Activated naive CD4-positive, alpha-beta T cell treated with anti-CD3 and anti-CD28 coated beads, Interleukin-2, amount 10 ng/mL, durations not matched to agents 7 days and 5 days (primary cell): Measurements from ENCODE around the gene MYOM3.
A peak's percentile ranks its signal among the peaks of the same experiment; 100 is the strongest.

Source experiments
- CTCF ChIA-PET: fragments of 350-600 bp; sonication (Branson Sonifier 250); formaldehyde crosslinking; loops from one replicate; lab custom pipeline; 2021; ENCODE audit warnings: antibody characterized with exemption; lab: Charles Lee
- DNase-seq: peaks from one replicate; pipeline ENCODE4 v3.0.0-alpha.2; 2020
- H3K27ac Mint-ChIP-seq: one replicate; pipeline ENCODE4 v1.8.0; 2021; ENCODE audit warnings: mild to moderate bottlenecking, moderate library complexity, mixed read lengths
- H3K27me3 Mint-ChIP-seq: one replicate; pipeline ENCODE4 v1.8.0; 2021; ENCODE audit warnings: mild to moderate bottlenecking, mixed read lengths
- H3K36me3 Mint-ChIP-seq: one replicate; pipeline ENCODE4 v1.8.0; 2021; ENCODE audit warnings: mixed read lengths
- H3K4me1 Mint-ChIP-seq: one replicate; pipeline ENCODE4 v1.8.0; 2021; ENCODE audit warnings: mixed read lengths
- H3K4me3 Mint-ChIP-seq: one replicate; pipeline ENCODE4 v1.8.0; 2021; ENCODE audit warnings: mild to moderate bottlenecking, moderate library complexity, mixed read lengths
- H3K9me3 Mint-ChIP-seq: one replicate; pipeline ENCODE4 v1.8.0; 2021; ENCODE audit warnings: mixed read lengths

Gene MYOM3

DNA sequence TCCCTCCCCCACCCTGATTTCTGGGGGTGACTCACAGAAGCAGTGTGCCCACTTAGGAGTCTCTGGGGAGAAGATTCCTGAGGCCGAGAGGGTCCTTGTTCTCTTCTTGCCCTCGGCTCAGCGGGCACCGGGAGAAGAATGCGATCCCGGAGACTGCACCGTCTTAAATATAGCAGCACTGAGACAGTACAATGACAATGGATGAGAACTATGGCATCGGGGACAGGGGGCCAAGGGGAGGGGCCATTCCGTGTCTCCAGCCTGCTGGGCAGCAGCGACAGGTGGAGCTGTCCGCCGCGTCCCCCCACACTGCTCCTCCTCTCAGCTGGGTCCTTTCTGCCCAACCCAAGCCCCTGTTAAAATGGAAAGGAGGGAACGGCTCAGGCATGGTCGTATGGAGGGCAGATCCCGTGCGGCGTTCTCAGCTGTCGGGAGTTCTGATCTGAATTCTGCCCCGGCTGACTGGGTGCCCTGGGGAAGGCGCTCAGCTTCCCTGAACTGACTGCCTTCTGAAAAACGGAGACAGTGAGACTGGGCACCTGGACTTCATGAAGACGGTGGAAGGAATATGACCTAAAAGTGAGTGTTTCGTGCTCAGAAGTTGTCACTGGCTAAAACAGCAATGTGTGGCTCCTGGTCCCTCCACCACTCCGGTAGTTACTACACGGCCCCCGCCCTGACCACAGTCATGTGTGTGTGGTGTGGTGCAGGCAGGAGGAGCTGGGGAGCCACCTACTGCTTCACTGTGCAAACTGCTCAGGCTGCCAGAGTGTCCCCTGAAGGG lies at the start of gene MYOM3:
Gene MYOM3 (minus strand): TSS at position 140 of the 784 bp plus-strand sequence. CDS start 3,499 bp downstream, outside the sequence.
- peak; percentile 77 for DNase-seq
- no peaks in the 10 kb centered on the region for H3K9me3 Mint-ChIP-seq
- no peak within 1 kb of the TSS for H3K4me3 Mint-ChIP-seq
- H3K27ac Mint-ChIP-seq: no peak within 1 kb of the TSS
- CTCF ChIA-PET: interaction anchor here (0.6 to 2.9 kb wide), 3 partner anchors 41 to 302 kb away, joined by 3 to 15 read pairs (median 3); no protein-coding TSS in a partner anchor
- peaks cover 7% of the 10 kb centered on the region for H3K4me1 Mint-ChIP-seq
- H3K36me3 Mint-ChIP-seq: no peaks in the 10 kb centered on the region
- peaks cover 65% of the 10 kb centered on the region for H3K27me3 Mint-ChIP-seq

DNA sequence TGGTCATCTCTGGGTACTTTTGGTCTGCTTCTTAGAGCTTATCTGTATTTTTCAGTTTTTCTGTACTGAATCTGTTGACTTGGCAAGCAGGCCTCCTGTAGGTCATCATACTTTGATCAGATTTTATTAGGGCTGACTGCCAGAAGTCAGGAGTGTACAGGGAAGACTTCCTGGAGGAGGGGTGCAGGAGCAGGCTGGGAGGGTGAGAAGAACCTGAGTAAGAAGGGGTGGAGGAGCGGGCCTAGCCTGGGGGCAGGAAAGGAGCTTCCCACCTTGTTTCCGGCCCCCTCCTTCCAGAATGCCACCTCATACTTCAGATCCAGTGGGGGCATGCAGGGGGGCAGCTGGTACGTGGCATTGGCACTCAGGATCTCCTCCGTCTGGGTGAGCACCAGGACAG lies 49.3 kb upstream of the MYOM3 start:
- CTCF ChIA-PET: interaction anchor here (0.5 to 1.0 kb wide), 2 partner anchors 11 to 234 kb away, joined by 3 to 7 read pairs; no protein-coding TSS in a partner anchor
- H3K9me3 Mint-ChIP-seq: no peaks in the 10 kb centered on the region
- no peak overlapping the region for H3K27ac Mint-ChIP-seq
- H3K4me1 Mint-ChIP-seq: no peaks in the 10 kb centered on the region
- DNase-seq: no peak
- H3K27me3 Mint-ChIP-seq: no peaks in the 10 kb centered on the region
- H3K4me3 Mint-ChIP-seq: no peak overlapping the region
- H3K36me3 Mint-ChIP-seq: no peaks in the 10 kb centered on the region

DNA sequence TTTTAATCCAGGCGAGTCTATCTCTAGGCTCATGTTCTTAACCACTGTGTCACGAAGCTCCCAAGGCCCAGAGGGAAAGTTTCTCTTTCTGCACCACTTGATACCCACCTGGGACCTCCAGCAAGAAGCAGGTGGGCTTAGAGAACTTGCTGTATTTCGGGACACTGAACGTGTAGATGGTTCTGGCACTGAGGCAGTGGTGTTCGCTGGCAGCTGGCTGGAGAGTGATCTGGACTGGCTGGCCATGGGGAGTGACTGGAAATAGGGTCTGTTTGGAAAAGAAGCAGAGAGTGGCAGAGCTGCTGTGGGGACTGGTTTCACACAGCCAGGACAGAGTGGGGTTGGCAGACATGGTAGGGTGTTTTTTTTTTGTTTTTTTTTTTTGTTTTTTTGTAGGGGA lies 47.4 kb upstream of the MYOM3 start:
- Mint-ChIP-seq H3K27me3 (no peaks in the 10 kb centered on the region), H3K4me1 (no peaks in the 10 kb centered on the region), H3K36me3 (no peaks in the 10 kb centered on the region), H3K9me3 (no peaks in the 10 kb centered on the region), H3K27ac (no peak overlapping the region), H3K4me3 (no peak overlapping the region)
- CTCF ChIA-PET: interaction anchor here (1.3 kb wide), 1 partner anchor 12 kb away, joined by 3 read pairs; no protein-coding TSS in a partner anchor
- DNase-seq: no peak

GRCh38 chr1:24157918-24158481 lies 46.1 kb upstream of the MYOM3 start:
- Mint-ChIP-seq H3K27ac (no peak overlapping the region), H3K36me3 (no peaks in the 10 kb centered on the region)
- CTCF ChIA-PET: interaction anchor here (1.1 kb wide), 1 partner anchor 43 kb away, joined by 3 read pairs; no protein-coding TSS in a partner anchor

DNA sequence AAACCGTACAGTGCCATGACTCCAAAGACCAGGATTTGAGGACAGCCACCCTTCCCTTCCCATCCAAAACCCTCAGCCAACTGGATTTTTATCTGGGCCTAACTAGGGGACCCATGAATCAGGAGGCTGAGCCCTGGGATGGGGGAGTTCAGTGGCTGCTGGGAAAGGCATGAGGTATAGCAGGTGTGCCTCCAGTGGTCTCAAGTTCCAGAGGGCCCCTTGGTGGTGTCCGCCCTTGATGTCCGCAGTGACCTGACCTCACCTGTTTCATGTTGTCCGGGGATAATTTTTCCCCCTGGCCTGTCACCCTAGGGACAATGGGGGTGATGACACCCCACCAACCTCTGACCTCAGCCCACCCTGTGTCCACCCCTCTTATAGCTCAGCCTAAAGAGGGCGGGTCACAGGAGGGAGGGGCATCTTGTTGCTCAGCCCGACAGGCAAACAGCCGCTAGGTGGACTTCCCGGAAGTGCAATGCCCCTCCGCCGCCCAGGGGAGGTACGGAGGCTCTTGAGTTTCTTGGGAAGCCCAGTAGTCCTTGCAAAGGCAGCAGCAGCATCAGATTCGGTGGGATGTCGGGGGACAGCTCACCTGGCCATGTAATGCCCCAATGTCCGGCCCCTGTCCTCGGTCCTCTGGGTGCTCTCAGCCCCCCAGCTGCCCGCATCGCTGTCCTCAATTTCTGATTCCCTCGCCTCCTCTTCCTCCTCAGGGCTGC lies 44.8 kb upstream of the MYOM3 start:
- Mint-ChIP-seq H3K27ac (no peak overlapping the region), H3K4me3 (no peak overlapping the region), H3K36me3 (no peaks in the 10 kb centered on the region), H3K9me3 (no peaks in the 10 kb centered on the region), H3K27me3 (peaks cover 20% of the 10 kb centered on the region), H3K4me1 (no peaks in the 10 kb centered on the region)
- CTCF ChIA-PET: no interaction called here
- no peak for DNase-seq

More at GRCh38 chr1:24157918-24158481, 46.1 kb upstream of the MYOM3 start:
- DNase-seq: no peak
- H3K4me3 Mint-ChIP-seq: no peak overlapping the region
- H3K4me1 Mint-ChIP-seq: no peaks in the 10 kb centered on the region
- peaks cover 7% of the 10 kb centered on the region for H3K27me3 Mint-ChIP-seq
- H3K9me3 Mint-ChIP-seq: no peaks in the 10 kb centered on the region

DNA sequence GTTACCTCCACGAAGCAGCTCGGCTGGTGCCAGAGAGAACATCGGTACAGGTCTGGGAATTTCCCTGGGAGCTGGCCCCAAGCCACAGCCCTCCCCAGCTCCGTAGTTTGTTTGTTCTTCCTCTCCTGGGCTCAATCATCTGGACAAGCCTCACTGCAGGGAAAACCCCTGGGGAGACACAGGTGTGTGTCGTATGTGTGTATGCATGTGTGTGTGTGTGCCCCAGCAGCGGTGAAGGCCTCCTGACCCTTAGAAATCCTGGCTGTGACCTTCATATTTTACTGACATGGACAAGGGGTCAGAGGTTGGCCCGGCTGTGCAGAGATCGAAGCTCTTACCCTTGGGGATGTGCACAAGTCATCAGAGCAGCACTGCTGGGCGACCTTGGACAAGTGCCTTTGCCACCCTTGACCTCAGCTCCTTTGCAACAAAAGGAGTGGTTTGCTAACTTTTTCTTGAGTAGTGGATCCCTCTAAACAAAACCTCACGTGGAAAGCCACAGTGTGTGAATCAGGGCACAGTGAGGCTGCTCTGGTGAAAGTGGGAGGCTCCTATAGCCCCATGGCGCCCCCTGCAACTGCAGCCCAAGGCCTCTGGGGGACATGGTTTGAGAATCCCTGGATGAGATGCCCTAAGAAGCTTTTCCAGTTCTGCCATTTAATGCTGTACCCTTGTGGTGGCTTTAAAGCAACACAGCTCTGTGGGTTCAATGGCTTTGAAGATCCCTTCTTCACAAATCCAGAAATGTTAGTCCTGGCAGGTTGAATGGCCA lies 43.3 kb upstream of the MYOM3 start:
- Mint-ChIP-seq H3K9me3 (no peaks in the 10 kb centered on the region), H3K36me3 (no peaks in the 10 kb centered on the region), H3K27me3 (peaks cover 35% of the 10 kb centered on the region), H3K4me1 (peaks cover 13% of the 10 kb centered on the region), H3K4me3 (no peak overlapping the region), H3K27ac (no peak overlapping the region)
- DNase-seq: no peak
- CTCF ChIA-PET: interaction anchor here (0.6 to 1.3 kb wide), 6 partner anchors 14 to 236 kb away, joined by 3 to 4 read pairs (median 4); no protein-coding TSS in a partner anchor

DNA sequence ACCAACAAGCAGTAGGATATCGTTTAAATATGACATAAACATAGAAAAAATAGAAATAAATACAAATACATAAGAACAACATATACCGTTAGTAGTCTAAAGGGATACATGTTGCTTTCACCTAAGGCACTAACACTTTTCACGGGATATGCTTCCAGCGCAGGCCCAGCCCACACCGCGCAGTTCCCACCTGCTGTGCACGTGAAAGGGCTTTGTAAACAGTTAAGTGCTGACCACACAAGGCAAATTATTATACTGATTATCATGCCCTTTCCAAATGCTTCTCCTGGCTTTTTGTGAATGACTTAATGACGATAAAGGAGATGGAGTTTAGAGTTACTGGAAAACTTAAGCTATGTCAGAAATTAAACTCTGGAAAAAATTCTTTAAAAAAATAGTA lies 42.3 kb upstream of the MYOM3 start:
- H3K9me3 Mint-ChIP-seq: no peaks in the 10 kb centered on the region
- no peak overlapping the region for H3K27ac Mint-ChIP-seq
- H3K4me3 Mint-ChIP-seq: no peak overlapping the region
- DNase-seq: no peak
- CTCF ChIA-PET: interaction anchor here (0.6 to 1.3 kb wide), 4 partner anchors 45 to 237 kb away, joined by 3 to 4 read pairs (median 4); no protein-coding TSS in a partner anchor
- peaks cover 45% of the 10 kb centered on the region for H3K27me3 Mint-ChIP-seq
- H3K36me3 Mint-ChIP-seq: no peaks in the 10 kb centered on the region
- H3K4me1 Mint-ChIP-seq: peaks cover 19% of the 10 kb centered on the region

DNA sequence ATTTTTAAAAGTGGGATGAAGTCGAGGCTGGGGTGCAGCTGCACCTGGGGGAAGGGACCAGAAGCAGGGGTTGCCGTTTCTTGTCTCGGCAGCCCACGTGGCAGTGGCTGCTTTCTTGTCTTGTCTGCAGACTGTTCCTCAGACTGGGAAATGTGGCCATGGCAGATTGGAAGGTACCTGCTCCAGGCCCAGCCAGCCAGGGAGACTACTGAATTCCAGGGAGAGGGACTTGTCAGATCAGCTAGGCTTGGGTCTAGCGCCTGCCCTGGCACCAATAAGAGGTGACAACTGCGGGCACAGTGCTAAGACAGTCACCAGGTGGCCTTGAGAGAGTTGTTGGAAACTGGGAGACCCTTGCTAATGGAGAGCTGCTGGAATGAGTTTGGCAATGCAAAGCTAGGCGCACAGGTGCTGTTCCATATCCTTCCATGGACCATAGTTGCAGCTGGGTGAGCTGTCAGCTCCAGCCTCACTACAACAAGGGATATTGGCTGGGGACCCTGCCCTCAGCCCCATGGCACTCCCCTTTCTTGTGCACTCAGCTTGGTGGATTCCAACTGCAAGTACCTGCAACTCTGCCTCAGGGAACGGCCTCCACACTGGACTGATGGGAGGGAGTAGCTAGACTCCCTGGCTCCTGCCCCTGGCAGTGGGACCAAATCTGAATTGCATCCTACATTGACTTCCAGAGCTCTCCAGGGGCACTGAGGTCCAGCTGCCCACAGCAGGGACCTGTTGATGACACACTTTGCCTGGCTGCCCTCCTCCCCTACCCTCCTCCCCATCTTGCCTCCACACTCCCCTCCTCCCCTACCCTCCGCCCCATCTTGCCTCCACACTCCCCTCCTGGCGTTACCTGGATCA lies 40.9 kb upstream of the MYOM3 start:
- Mint-ChIP-seq H3K27me3 (peaks cover 58% of the 10 kb centered on the region), H3K36me3 (no peaks in the 10 kb centered on the region), H3K4me3 (no peak overlapping the region), H3K4me1 (peaks cover 19% of the 10 kb centered on the region), H3K27ac (no peak overlapping the region), H3K9me3 (no peaks in the 10 kb centered on the region)
- no peak for DNase-seq
- CTCF ChIA-PET: interaction anchor here (0.7 to 4.8 kb wide), 5 partner anchors 18 to 239 kb away, joined by 3 to 85 read pairs (median 3); no protein-coding TSS in a partner anchor

- CTCF ChIA-PET: interaction anchor here (0.7 to 4.8 kb wide), 13 partner anchors 10 to 537 kb away, joined by 3 to 85 read pairs (median 5); no protein-coding TSS in a partner anchor
- Mint-ChIP-seq H3K27me3 (peaks cover 65% of the 10 kb centered on the region), H3K4me3 (no peak overlapping the region)
These were observed 39.2 kb upstream of the MYOM3 start for GRCh38 chr1:24151175-24151533.

DNA sequence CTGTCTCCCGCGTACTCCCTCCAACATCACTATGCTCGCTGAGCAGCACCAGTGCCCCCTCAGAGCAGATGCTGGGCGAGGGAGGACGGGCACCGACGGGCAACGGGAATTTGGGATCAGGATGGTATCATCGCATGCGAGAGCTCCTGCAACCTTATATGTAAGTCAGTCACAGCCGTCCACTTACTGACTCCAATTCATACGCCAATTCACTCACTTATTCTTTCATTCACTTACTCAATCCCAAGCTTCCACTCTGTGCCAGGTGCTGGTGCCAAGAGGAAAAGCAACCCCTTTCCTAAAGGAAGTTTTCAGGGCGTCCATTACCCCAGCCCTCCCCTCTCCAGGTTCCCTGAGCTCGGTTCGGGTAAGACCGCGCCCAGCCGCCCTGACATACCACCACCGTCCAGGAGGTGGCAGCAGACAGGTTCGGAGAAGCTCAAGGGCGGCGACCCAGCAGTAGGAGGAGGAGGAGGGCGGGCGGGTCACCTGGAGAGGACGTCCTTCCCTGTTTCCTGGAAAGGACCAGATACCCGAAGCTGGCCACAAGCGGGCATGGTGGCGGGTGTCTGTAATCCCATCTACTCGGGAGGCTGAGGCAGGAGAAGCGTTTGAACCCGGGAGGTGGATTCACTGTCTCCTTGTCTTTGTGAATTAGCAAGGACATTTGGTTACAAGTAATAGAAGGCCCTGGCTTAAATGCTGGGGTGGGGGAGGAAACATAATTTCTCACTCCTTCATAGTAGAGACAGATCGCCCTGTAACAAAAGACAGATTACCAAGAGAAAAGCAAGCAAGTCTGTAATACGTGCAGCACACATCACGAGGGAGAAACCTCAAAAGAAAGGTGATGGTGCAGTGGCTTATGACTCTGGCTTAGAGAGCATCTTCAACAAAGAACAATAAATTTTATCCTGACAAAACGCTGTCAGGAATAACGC lies 38.6 kb upstream of the MYOM3 start:
- Mint-ChIP-seq H3K4me1 (peaks cover 19% of the 10 kb centered on the region), H3K36me3 (no peaks in the 10 kb centered on the region), H3K27me3 (peaks cover 65% of the 10 kb centered on the region), H3K4me3 (peak overlapping the region; percentile 10), H3K9me3 (no peaks in the 10 kb centered on the region), H3K27ac (no peak overlapping the region)
- DNase-seq: peak; percentile 93
- CTCF ChIA-PET: interaction anchor here (0.7 to 4.8 kb wide), 33 partner anchors 9 to 538 kb away, joined by 3 to 85 read pairs (median 4); no protein-coding TSS in a partner anchor

More at GRCh38 chr1:24151175-24151533, 39.2 kb upstream of the MYOM3 start:
- Mint-ChIP-seq H3K9me3 (no peaks in the 10 kb centered on the region), H3K27ac (no peak overlapping the region), H3K36me3 (no peaks in the 10 kb centered on the region), H3K4me1 (peaks cover 19% of the 10 kb centered on the region)
- DNase-seq: no peak

- Mint-ChIP-seq H3K36me3 (no peaks in the 10 kb centered on the region), H3K9me3 (no peaks in the 10 kb centered on the region), H3K4me1 (peaks cover 19% of the 10 kb centered on the region), H3K27ac (no peak overlapping the region), H3K27me3 (peaks cover 65% of the 10 kb centered on the region), H3K4me3 (no peak overlapping the region)
- DNase-seq: peak; percentile 34
- CTCF ChIA-PET: interaction anchor here (0.7 to 4.8 kb wide), 33 partner anchors 8 to 539 kb away, joined by 3 to 85 read pairs (median 4); no protein-coding TSS in a partner anchor
These were observed 37.9 kb upstream of the MYOM3 start for GRCh38 chr1:24149866-24150233.

GRCh38 chr1:24147816-24148215 lies 35.9 kb upstream of the MYOM3 start:
- H3K9me3 Mint-ChIP-seq: no peaks in the 10 kb centered on the region
- H3K36me3 Mint-ChIP-seq: no peaks in the 10 kb centered on the region
- H3K27ac Mint-ChIP-seq: peak overlapping the region; percentile 43
- H3K4me3 Mint-ChIP-seq: no peak overlapping the region
- H3K27me3 Mint-ChIP-seq: peaks cover 68% of the 10 kb centered on the region
- peaks cover 19% of the 10 kb centered on the region for H3K4me1 Mint-ChIP-seq
- CTCF ChIA-PET: interaction anchor here (1.0 to 2.0 kb wide), 4 partner anchors 11 to 245 kb away, joined by 3 to 8 read pairs (median 4); no protein-coding TSS in a partner anchor
- DNase-seq: no peak
